Measurements from ENCODE around the gene CHRM5. TPM values are rescaled to one million over a fixed set of nuclear protein-coding genes. Genes with fewer than 3 reads are reported as not detected.
A peak's percentile ranks its signal among the peaks of the same experiment; 100 is the strongest.

Gene CHRM5
- total RNA-seq, 5 donors from 2014 or later (not counting 1 experiment from before 2014, with no cell fraction given) = not detected

- H3K9me3 ChIP-seq = no peaks in the 10 kb centered on the region
- ChIA-PET CTCF (interaction anchor here in 1 of 2 donors (0.7 kb wide), 1 partner anchor 55 kb away, joined by 5 read pairs; no protein-coding TSS in a partner anchor), POLR2A (interaction anchor here (0.6 to 0.7 kb wide), 3 partner anchors 9 to 25 kb away, joined by 3 to 4 read pairs (median 3); no protein-coding TSS in a partner anchor)
- H3K4me3 Mint-ChIP-seq = no peak overlapping the region
- peaks cover 0 to 56% of the 10 kb centered on the region in 2 donors for H3K36me3 ChIP-seq (ENCODE audit: control insufficient read depth in 2 of 2, extremely low read depth in 1 of 2, insufficient read depth in 1 of 2, low read length in 1 of 2)
- H3K4me1 ChIP-seq (ENCODE audit: control insufficient read depth in 1 of 2, extremely low read depth in 1 of 2, insufficient read depth in 2 of 2, low read length in 2 of 2) = no peaks in the 10 kb centered on the region
- no peak overlapping the region for H3K27ac ChIP-seq (ENCODE audit: low read length)
- peaks cover 0 to 3% (median 0%) of the 10 kb centered on the region in 3 donors for H3K4me1 Mint-ChIP-seq
- no peaks in the 10 kb centered on the region for H3K27me3 Mint-ChIP-seq
- no peaks in the 10 kb centered on the region for H3K9me3 Mint-ChIP-seq
- H3K36me3 Mint-ChIP-seq = peaks cover 36% of the 10 kb centered on the region
- H3K27ac Mint-ChIP-seq = no peak overlapping the region
- H3K4me3 ChIP-seq (ENCODE audit: control insufficient read depth in 1 of 2, extremely low read depth in 1 of 2, low read length in 1 of 2) = no peak overlapping the region
- ATAC-seq (replicated peaks in 1 of 4) = no peak
- 65% methylated on average over 2 of the region's 2 CpGs for WGBS (ENCODE audit: insufficient coverage)
- H3K27me3 ChIP-seq (replicated peaks in 1 of 2; ENCODE audit: control insufficient read depth in 2 of 2, extremely low read depth in 1 of 2, insufficient read depth in 2 of 2, low read length in 1 of 2) = no peaks in the 10 kb centered on the region
- DNase-seq = no peak
These were observed 117.4 kb downstream of the CHRM5 start for GRCh38 chr15:34085746-34086145.

GRCh38 chr15:34099914-34100313 is 131.6 kb downstream of the CHRM5 start:
- H3K4me3 Mint-ChIP-seq = peak overlapping the region; percentile 56 to 99 (median 99)
- H3K27ac ChIP-seq (ENCODE audit: low read length) = no peak overlapping the region
- H3K4me1 Mint-ChIP-seq = peaks cover 42 to 51% (median 45%) of the 10 kb centered on the region in 3 donors

GRCh38 chr15:34101366-34102174 is 133.3 kb downstream of the CHRM5 start, which contains the start of the genes EMC7 and PGBD4:
Gene EMC7, minus strand, starts transcription at chr15:34101862. Its CDS starts 23 bp downstream, at chr15:34101839.
Gene PGBD4, plus strand, starts transcription at chr15:34102083. Its CDS starts 449 bp downstream, at chr15:34102532.
- Mint-ChIP-seq H3K36me3 (peaks cover 19% of the 10 kb centered on the region), H3K4me1 (peaks cover 41 to 45% (median 42%) of the 10 kb centered on the region in 3 donors), H3K27me3 (no peaks in the 10 kb centered on the region), H3K27ac (peak within 1 kb of the TSS; percentile 94 to 98), H3K4me3 (peak within 1 kb of the TSS; percentile 99), H3K9me3 (peaks cover 0 to 11% (median 4%) of the 10 kb centered on the region in 3 donors)
- DNase-seq (peak; percentile 98 to 100 (median 99)), ATAC-seq (replicated peaks in 1 of 4) (peak; percentile 98 to 99 (median 99))
- under 1% methylated on average over 48 of the region's 48 CpGs for WGBS (ENCODE audit: insufficient coverage)
- peaks cover 19 to 20% of the 10 kb centered on the region in 2 experiments for H3K4me1 ChIP-seq (ENCODE audit: control insufficient read depth in 1 of 2, extremely low read depth in 1 of 2, insufficient read depth in 2 of 2, low read length in 2 of 2)
- H3K27me3 ChIP-seq (replicated peaks in 1 of 2; ENCODE audit: control insufficient read depth in 2 of 2, extremely low read depth in 1 of 2, insufficient read depth in 2 of 2, low read length in 1 of 2) = no peaks in the 10 kb centered on the region
- ChIA-PET CTCF (interaction anchor here (0.5 to 2.4 kb wide), 6 partner anchors 39 to 266 kb away, joined by 3 to 16 read pairs (median 5); partner anchors contain the start of genes KATNBL1 (in 1 of the 2) and LPCAT4 (in 1 of the 2)), POLR2A (interaction anchor here (0.5 to 1.7 kb wide), 8 partner anchors 16 to 241 kb away, joined by 3 to 6 read pairs (median 4); partner anchors contain the start of genes EMC4 (in 1 of the 2) and NOP10 (in 1 of the 2))
- peak within 1 kb of the TSS; percentile 89 to 98 for H3K4me3 ChIP-seq (ENCODE audit: control insufficient read depth in 1 of 2, extremely low read depth in 1 of 2, low read length in 1 of 2)
- no peaks in the 10 kb centered on the region for H3K9me3 ChIP-seq
- peak within 1 kb of the TSS; percentile 93 for H3K27ac ChIP-seq (ENCODE audit: low read length)
- H3K36me3 ChIP-seq (ENCODE audit: control insufficient read depth in 2 of 2, extremely low read depth in 1 of 2, insufficient read depth in 1 of 2, low read length in 1 of 2) = no peaks in the 10 kb centered on the region

More at GRCh38 chr15:34099914-34100313, 131.6 kb downstream of the CHRM5 start:
- Histone ChIP-seq H3K4me3 (ENCODE audit: control insufficient read depth in 1 of 2, extremely low read depth in 1 of 2, low read length in 1 of 2) (no peak overlapping the region), H3K4me1 (ENCODE audit: control insufficient read depth in 1 of 2, extremely low read depth in 1 of 2, insufficient read depth in 2 of 2, low read length in 2 of 2) (peaks cover 19 to 20% of the 10 kb centered on the region in 2 experiments), H3K9me3 (no peaks in the 10 kb centered on the region), H3K27me3 (replicated peaks in 1 of 2; ENCODE audit: control insufficient read depth in 2 of 2, extremely low read depth in 1 of 2, insufficient read depth in 2 of 2, low read length in 1 of 2) (no peaks in the 10 kb centered on the region), H3K36me3 (ENCODE audit: control insufficient read depth in 2 of 2, extremely low read depth in 1 of 2, insufficient read depth in 1 of 2, low read length in 1 of 2) (peaks cover 0 to 8% of the 10 kb centered on the region in 2 donors)
- Mint-ChIP-seq H3K9me3 (peaks cover 0 to 11% (median 1%) of the 10 kb centered on the region in 3 donors), H3K27ac (peak overlapping the region in 1 of 2 donors; percentile 11), H3K27me3 (no peaks in the 10 kb centered on the region), H3K36me3 (peaks cover 19% of the 10 kb centered on the region)
- DNase-seq (no peak), ATAC-seq (replicated peaks in 1 of 4) (no peak)
- 100% methylated on average over 2 of the region's 5 CpGs for WGBS (ENCODE audit: insufficient coverage)
- ChIA-PET POLR2A (no interaction called here), CTCF (interaction anchor here in 1 of 2 donors (1.0 to 2.0 kb wide), 3 partner anchors 110 to 142 kb away, joined by 3 to 4 read pairs (median 4); partner anchors contain the start of genes EMC4 and KATNBL1)

- H3K27ac ChIP-seq (ENCODE audit: low read length) = peak overlapping the region; percentile 93
- WGBS (ENCODE audit: insufficient coverage) = 37% methylated on average over 17 of the region's 29 CpGs
- peaks cover 19 to 20% of the 10 kb centered on the region in 2 experiments for H3K4me1 ChIP-seq (ENCODE audit: control insufficient read depth in 1 of 2, extremely low read depth in 1 of 2, insufficient read depth in 2 of 2, low read length in 2 of 2)
- peak in 2 of 4 experiments; percentile 13 to 20 for ATAC-seq (replicated peaks in 1 of 4)
- no peaks in the 10 kb centered on the region for H3K9me3 ChIP-seq
- no peaks in the 10 kb centered on the region for H3K27me3 ChIP-seq (replicated peaks in 1 of 2; ENCODE audit: control insufficient read depth in 2 of 2, extremely low read depth in 1 of 2, insufficient read depth in 2 of 2, low read length in 1 of 2)
- H3K27me3 Mint-ChIP-seq = no peaks in the 10 kb centered on the region
- peaks cover 18% of the 10 kb centered on the region for H3K36me3 Mint-ChIP-seq
- H3K4me3 Mint-ChIP-seq = peak overlapping the region; percentile 99
- no peak for DNase-seq
- peaks cover 0 to 11% (median 4%) of the 10 kb centered on the region in 3 donors for H3K9me3 Mint-ChIP-seq
- peak overlapping the region; percentile 89 to 98 for H3K4me3 ChIP-seq (ENCODE audit: control insufficient read depth in 1 of 2, extremely low read depth in 1 of 2, low read length in 1 of 2)
- ChIA-PET CTCF (interaction anchor here (0.7 to 2.4 kb wide), 7 partner anchors 31 to 265 kb away, joined by 3 to 16 read pairs (median 5); partner anchors contain the start of genes KATNBL1 (in 1 of the 2) and LPCAT4 (in 1 of the 2)), POLR2A (interaction anchor here in 1 of 2 donors (0.6 to 1.7 kb wide), 5 partner anchors 35 to 240 kb away, joined by 3 to 6 read pairs (median 4); partner anchors contain the start of genes EMC4 and NOP10)
- H3K36me3 ChIP-seq (ENCODE audit: control insufficient read depth in 2 of 2, extremely low read depth in 1 of 2, insufficient read depth in 1 of 2, low read length in 1 of 2) = no peaks in the 10 kb centered on the region
- H3K4me1 Mint-ChIP-seq = peaks cover 39 to 44% (median 39%) of the 10 kb centered on the region in 3 donors
- H3K27ac Mint-ChIP-seq = peak overlapping the region; percentile 94 to 98
These were observed 134.1 kb downstream of the CHRM5 start for GRCh38 chr15:34102175-34102925.

- no peak for ATAC-seq (replicated peaks in 1 of 4)
- peaks cover 14% of the 10 kb centered on the region for H3K36me3 Mint-ChIP-seq
- peaks cover 0 to 11% (median 4%) of the 10 kb centered on the region in 3 donors for H3K9me3 Mint-ChIP-seq
- H3K4me3 ChIP-seq (ENCODE audit: control insufficient read depth in 1 of 2, extremely low read depth in 1 of 2, low read length in 1 of 2) = no peak overlapping the region
- peaks cover 5 to 6% of the 10 kb centered on the region in 2 experiments for H3K4me1 ChIP-seq (ENCODE audit: control insufficient read depth in 1 of 2, extremely low read depth in 1 of 2, insufficient read depth in 2 of 2, low read length in 2 of 2)
- H3K27ac Mint-ChIP-seq = no peak overlapping the region
- DNase-seq = no peak
- WGBS (ENCODE audit: insufficient coverage) = no CpG with 5 or more reads among the region's 1 CpG
- H3K27me3 Mint-ChIP-seq = no peaks in the 10 kb centered on the region
- CTCF ChIA-PET = no interaction called here
- POLR2A ChIA-PET = no interaction called here
- H3K36me3 ChIP-seq (ENCODE audit: control insufficient read depth in 2 of 2, extremely low read depth in 1 of 2, insufficient read depth in 1 of 2, low read length in 1 of 2) = no peaks in the 10 kb centered on the region
- H3K27me3 ChIP-seq (replicated peaks in 1 of 2; ENCODE audit: control insufficient read depth in 2 of 2, extremely low read depth in 1 of 2, insufficient read depth in 2 of 2, low read length in 1 of 2) = no peaks in the 10 kb centered on the region
- H3K4me3 Mint-ChIP-seq = no peak overlapping the region
- H3K9me3 ChIP-seq = no peaks in the 10 kb centered on the region
- H3K27ac ChIP-seq (ENCODE audit: low read length) = no peak overlapping the region
- H3K4me1 Mint-ChIP-seq = peaks cover 12 to 21% (median 15%) of the 10 kb centered on the region in 3 donors
These were observed 138.1 kb downstream of the CHRM5 start for GRCh38 chr15:34106423-34106822.

Measured in T-cell (primary cell).